NCI-H446 (cell line): ENCODE measurements around the gene HNRNPAB.
"Not testable (repeated sequence)": the region's sequence is repeated elsewhere in the genome, so short reads cannot be mapped to it uniquely, and the experiment has no call there.

Experiments used
- DNase-seq, 2 experiments: peaks; one replicate each; lab custom pipeline; 2025; lab: John Stamatoyannopoulos, UW

HNRNPAB gene

DNA sequence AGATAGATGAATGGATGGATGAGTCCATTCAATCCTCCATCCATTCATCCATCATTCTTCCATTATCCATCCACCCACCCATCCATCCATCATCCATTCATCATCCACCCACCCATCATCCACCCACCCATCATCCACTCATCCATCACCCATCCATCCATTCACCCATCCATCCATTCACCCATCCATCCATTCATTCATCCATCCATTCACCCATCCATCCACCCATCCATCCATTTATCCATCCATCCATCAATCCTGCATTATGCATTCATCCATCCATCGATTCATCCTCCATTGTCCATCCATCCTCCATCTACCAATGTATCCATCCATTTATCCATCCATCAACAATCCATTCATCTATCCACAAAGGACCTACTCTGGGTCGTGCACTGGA, 41.1 kb downstream of the HNRNPAB start:
- DNase-seq, result no peak

- DNase-seq, result no peak
Measured at GRCh38 chr5:178246624-178247279, 42.4 kb downstream of the HNRNPAB start.

- DNase-seq, result no peak
Measured at GRCh38 chr5:178247481-178248456, 43.4 kb downstream of the HNRNPAB start.

- no peak for DNase-seq
Measured at GRCh38 chr5:178248750-178249149, 44.4 kb downstream of the HNRNPAB start.

- DNase-seq, result no peak
Measured at GRCh38 chr5:178249191-178249989, 45.1 kb downstream of the HNRNPAB start.

- DNase-seq, result no peak
Measured at GRCh38 chr5:178250263-178250662, 45.9 kb downstream of the HNRNPAB start.

DNA sequence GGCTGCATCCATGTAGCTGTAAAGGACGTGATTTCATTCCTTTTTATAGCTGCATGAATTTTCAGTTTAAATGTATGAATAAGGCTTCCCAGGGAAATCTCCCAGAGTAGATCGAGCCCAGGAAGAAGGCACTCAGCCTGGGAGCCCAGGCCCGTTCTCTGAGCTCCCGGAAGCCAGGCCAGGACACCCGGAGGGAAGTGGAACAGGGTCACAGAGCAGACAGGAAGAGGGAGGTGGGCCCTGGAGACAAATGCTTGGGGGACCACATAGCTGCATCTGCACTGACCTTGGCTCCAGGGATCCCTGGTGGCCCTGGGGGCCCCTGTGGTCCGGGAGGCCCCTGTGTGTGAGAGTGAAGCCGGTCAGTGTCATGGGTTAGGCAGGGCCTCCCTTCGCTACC, 47.9 kb downstream of the HNRNPAB start:
- DNase-seq, result no peak

DNA sequence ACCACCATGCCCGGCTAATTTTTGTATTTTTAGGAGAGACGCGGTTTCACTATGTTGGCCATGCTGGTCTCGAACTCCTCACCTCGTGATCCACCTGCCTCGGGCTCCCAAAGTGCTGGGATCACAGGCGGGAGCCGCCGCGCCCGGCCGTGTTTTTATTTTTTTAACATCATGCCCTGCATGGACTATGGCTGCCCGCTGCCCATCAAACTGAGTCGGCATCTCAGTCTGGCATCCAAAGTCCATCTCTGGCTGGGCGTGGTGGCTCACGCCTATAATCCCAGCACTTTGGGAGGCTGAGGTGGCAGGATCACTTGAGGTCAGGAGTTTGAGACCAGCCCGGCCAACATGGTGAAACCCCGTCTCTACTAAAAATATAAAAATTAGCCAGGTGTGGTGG, 49.3 kb downstream of the HNRNPAB start:
- not testable (repeated sequence) for DNase-seq

GRCh38 chr5:178256746-178257145, 52.4 kb downstream of the HNRNPAB start:
- DNase-seq, result no peak

GRCh38 chr5:178257650-178258049, 53.3 kb downstream of the HNRNPAB start:
- DNase-seq, result no peak

- no peak for DNase-seq
Measured at GRCh38 chr5:178259623-178260536, 55.5 kb downstream of the HNRNPAB start.
